ENCODE data around the gene CCL22. TPM values are rescaled to one million over a fixed set of nuclear protein-coding genes. Genes with fewer than 3 reads are reported as not detected.

The CCL22 gene
- total and polyA plus RNA-seq, 2 donors from 2014 or later: 1.3 TPM; not detected in 1

DNA sequence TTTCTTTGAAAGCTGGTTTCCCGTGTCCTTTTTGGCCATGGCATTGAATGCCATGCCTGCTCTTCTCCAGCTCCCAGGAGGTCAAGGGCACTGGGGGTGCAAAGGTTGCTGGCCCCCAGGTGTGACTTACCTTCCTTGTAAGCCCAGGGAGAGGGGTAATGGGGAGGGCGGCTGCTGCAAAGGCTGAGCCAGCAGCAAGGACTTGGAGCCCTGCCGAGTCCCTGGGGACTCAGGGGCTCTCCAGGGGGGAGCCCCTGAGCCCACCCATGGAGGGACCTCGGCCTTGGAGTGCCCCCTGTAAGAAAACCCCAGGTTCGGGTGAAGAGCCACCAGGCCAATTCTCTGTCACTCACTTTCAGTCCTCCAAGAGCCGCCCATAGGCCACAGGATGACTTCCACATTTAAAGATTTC is 5.9 kb upstream of the CCL22 start:
- Histone ChIP-seq H3K27ac (ENCODE audit: low read depth in 2 of 2, low read length in 2 of 2) (no peak overlapping the region), H3K9me3 (ENCODE audit: control insufficient read depth in 2 of 3, insufficient read depth in 1 of 3, low read length in 3 of 3) (no peaks in the 10 kb centered on the region), H3K36me3 (ENCODE audit: control insufficient read depth in 2 of 3, insufficient read depth in 3 of 3, low read length in 3 of 3) (no peaks in the 10 kb centered on the region), H3K27me3 (ENCODE audit: control insufficient read depth, insufficient read depth, low read length) (no peaks in the 10 kb centered on the region), H3K4me1 (ENCODE audit: control insufficient read depth in 2 of 3, insufficient read depth in 2 of 3, low read depth in 1 of 3, low read length in 3 of 3) (no peaks in the 10 kb centered on the region), H3K4me3 (ENCODE audit: low read length in 3 of 3) (no peak overlapping the region), H3K9ac (ENCODE audit: low read length in 3 of 3) (no peak overlapping the region)
- FAIRE-seq (no peak), DNase-seq (peak in 1 of 5 donors; percentile 66)
- TF ChIP-seq, protein P1, sequence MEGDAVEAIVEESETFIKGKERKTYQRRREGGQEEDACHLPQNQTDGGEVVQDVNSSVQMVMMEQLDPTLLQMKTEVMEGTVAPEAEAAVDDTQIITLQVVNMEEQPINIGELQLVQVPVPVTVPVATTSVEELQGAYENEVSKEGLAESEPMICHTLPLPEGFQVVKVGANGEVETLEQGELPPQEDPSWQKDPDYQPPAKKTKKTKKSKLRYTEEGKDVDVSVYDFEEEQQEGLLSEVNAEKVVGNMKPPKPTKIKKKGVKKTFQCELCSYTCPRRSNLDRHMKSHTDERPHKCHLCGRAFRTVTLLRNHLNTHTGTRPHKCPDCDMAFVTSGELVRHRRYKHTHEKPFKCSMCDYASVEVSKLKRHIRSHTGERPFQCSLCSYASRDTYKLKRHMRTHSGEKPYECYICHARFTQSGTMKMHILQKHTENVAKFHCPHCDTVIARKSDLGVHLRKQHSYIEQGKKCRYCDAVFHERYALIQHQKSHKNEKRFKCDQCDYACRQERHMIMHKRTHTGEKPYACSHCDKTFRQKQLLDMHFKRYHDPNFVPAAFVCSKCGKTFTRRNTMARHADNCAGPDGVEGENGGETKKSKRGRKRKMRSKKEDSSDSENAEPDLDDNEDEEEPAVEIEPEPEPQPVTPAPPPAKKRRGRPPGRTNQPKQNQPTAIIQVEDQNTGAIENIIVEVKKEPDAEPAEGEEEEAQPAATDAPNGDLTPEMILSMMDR (IDR thresholded peaks at IDR 0.05; ENCODE audit: borderline replicate concordance, extremely low read depth, insufficient read depth): no peak
- intact Hi-C loops (cut with DNase I): no loop called here

DNA sequence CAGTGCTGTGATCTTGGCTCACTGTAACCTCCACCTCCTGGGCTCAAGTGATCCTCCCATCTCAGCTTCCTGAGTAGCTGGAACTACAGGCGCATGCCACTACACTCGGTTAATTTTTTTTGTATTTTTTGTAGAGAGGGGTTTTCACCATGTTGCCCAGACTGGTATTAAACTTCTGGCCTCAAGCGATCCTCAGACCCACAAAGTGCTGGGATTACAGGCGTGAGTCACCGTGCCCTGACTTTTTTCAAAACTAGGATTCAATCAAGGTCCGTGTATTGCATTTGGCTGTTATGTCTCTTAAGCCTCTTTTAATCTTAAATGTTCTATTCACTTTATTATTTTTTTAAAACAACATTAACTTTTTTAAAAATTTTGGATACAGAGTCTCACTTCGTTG is 4.3 kb upstream of the CCL22 start:
- DNase-seq (peak in 1 of 5 donors; percentile 15), FAIRE-seq (no peak)
- H3K27ac ChIP-seq (ENCODE audit: low read depth in 2 of 2, low read length in 2 of 2): no peak overlapping the region
- no peaks in the 10 kb centered on the region for H3K27me3 ChIP-seq (ENCODE audit: control insufficient read depth, insufficient read depth, low read length)
- no peak overlapping the region for H3K9ac ChIP-seq (ENCODE audit: low read length in 3 of 3)
- TF ChIP-seq, protein P1 (IDR thresholded peaks at IDR 0.05; ENCODE audit: borderline replicate concordance, extremely low read depth, insufficient read depth): no peak
- no peaks in the 10 kb centered on the region for H3K36me3 ChIP-seq (ENCODE audit: control insufficient read depth in 2 of 3, insufficient read depth in 3 of 3, low read length in 3 of 3)
- intact Hi-C loops (cut with DNase I): no loop called here
- H3K4me1 ChIP-seq (ENCODE audit: control insufficient read depth in 2 of 3, insufficient read depth in 2 of 3, low read depth in 1 of 3, low read length in 3 of 3): no peaks in the 10 kb centered on the region
- H3K4me3 ChIP-seq (ENCODE audit: low read length in 3 of 3): no peak overlapping the region
- no peaks in the 10 kb centered on the region for H3K9me3 ChIP-seq (ENCODE audit: control insufficient read depth in 2 of 3, insufficient read depth in 1 of 3, low read length in 3 of 3)

DNA sequence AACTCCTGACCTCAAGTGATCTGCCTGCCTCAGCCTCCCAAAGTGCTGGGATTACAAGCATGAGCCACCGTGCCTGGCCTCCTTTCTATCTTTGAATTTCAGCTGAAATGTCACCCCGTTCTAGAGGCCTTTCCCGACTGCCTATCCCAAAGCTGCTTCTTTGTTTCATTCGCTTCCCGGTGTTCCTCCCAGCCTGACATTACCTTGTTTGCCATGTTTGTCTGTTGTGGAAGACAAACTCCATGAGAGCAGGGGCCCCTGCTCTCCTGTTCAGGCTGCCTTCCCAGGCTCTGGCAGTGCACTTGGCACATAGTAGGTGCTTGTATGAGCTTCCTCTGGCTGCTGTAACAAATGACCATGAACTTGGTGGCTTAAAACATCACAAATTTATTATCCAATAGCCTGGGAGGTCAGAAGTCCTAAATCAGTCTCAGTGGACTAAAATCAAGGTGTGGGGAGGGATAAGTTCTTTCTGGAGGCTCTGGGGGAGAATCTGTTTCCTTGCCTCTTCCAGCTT is 2.6 kb upstream of the CCL22 start:
- Histone ChIP-seq H3K4me3 (ENCODE audit: low read length in 3 of 3) (no peak overlapping the region), H3K9me3 (ENCODE audit: control insufficient read depth in 2 of 3, insufficient read depth in 1 of 3, low read length in 3 of 3) (no peaks in the 10 kb centered on the region), H3K9ac (ENCODE audit: low read length in 3 of 3) (no peak overlapping the region), H3K27me3 (ENCODE audit: control insufficient read depth, insufficient read depth, low read length) (no peaks in the 10 kb centered on the region), H3K4me1 (ENCODE audit: control insufficient read depth in 2 of 3, insufficient read depth in 2 of 3, low read depth in 1 of 3, low read length in 3 of 3) (no peaks in the 10 kb centered on the region), H3K36me3 (ENCODE audit: control insufficient read depth in 2 of 3, insufficient read depth in 3 of 3, low read length in 3 of 3) (no peaks in the 10 kb centered on the region), H3K27ac (ENCODE audit: low read depth in 2 of 2, low read length in 2 of 2) (no peak overlapping the region)
- peak in 1 of 5 donors; percentile 5 for DNase-seq
- intact Hi-C loops (cut with DNase I): no loop called here
- TF ChIP-seq, protein P1 (IDR thresholded peaks at IDR 0.05; ENCODE audit: borderline replicate concordance, extremely low read depth, insufficient read depth): no peak
- no peak for FAIRE-seq

DNA sequence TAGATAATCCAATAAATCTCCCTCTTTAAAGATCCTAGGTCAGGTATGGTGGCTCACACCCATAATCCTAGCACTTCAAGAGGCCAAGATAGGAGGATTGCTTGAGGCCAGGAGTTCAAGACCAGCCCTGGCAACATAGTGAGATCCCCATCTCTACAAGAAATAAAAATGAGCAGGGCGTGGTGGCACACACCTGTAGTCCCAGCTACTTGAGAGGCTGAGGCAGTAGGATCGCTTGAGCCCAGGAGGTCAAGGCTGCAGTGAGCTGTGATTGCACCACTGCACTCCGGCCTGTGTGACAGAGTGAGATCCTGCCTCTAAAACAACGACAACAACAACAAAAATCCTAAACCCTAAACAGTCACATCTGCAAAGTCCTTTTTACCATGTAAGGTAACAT is 2.0 kb upstream of the CCL22 start:
- Histone ChIP-seq H3K27ac (ENCODE audit: low read depth in 2 of 2, low read length in 2 of 2) (no peak overlapping the region), H3K27me3 (ENCODE audit: control insufficient read depth, insufficient read depth, low read length) (no peaks in the 10 kb centered on the region), H3K36me3 (ENCODE audit: control insufficient read depth in 2 of 3, insufficient read depth in 3 of 3, low read length in 3 of 3) (no peaks in the 10 kb centered on the region), H3K9me3 (ENCODE audit: control insufficient read depth in 2 of 3, insufficient read depth in 1 of 3, low read length in 3 of 3) (no peaks in the 10 kb centered on the region), H3K9ac (ENCODE audit: low read length in 3 of 3) (no peak overlapping the region), H3K4me1 (ENCODE audit: control insufficient read depth in 2 of 3, insufficient read depth in 2 of 3, low read depth in 1 of 3, low read length in 3 of 3) (peaks cover 0 to 5% (median 1%) of the 10 kb centered on the region in 3 donors), H3K4me3 (ENCODE audit: low read length in 3 of 3) (no peak overlapping the region)
- FAIRE-seq: no peak
- DNase-seq: peak in 1 of 5 donors; percentile 3
- TF ChIP-seq, protein P1 (IDR thresholded peaks at IDR 0.05; ENCODE audit: borderline replicate concordance, extremely low read depth, insufficient read depth): no peak
- intact Hi-C loops (cut with DNase I): no loop called here
